HCT116 (cell line): ENCODE measurements around the gene ZNF324B.

Experiments used
- CTCF ChIP-seq, 3 experiments: fragments of 200-600 bp in 1 of 3; sonication (generic) in 1 of 3; IDR thresholded peaks in 2 of 3; conservative IDR thresholded peaks in 1 of 3; 2 replicates each; pipeline ENCODE4 v1.5.1; 2012 to 2017; ENCODE audit warnings: low read depth in 2 of 3, low read length in 2 of 3, antibody characterized with exemption in 1 of 3, borderline replicate concordance in 1 of 3, control low read depth in 1 of 3, mild to moderate bottlenecking in 1 of 3, mixed read lengths in 1 of 3, mixed run types in 1 of 3, moderate library complexity in 1 of 3; ENCODE audit not compliant: insufficient read depth in 1 of 3
- EZH2phosphoT487 ChIP-seq: fragments of 200-600 bp; IDR thresholded peaks from 2 replicates; pipeline ENCODE4 v1.6.1; 2018; ENCODE audit warnings: antibody characterized with exemption, borderline replicate concordance
- JUND ChIP-seq: IDR thresholded peaks from 2 replicates; pipeline ENCODE4 v1.6.1; 2012
- POLR2A ChIP-seq: IDR thresholded peaks from 2 replicates; pipeline ENCODE4 v1.7.0; 2011; ENCODE audit warnings: borderline replicate concordance; ENCODE audit not compliant: insufficient read depth, insufficient read length; ENCODE audit errors: extremely low read depth
- SP1 ChIP-seq: IDR thresholded peaks from 2 replicates; pipeline ENCODE4 v1.6.1; 2012; ENCODE audit warnings: low read depth

- no peak for TF ChIP-seq JUND
- no peak for TF ChIP-seq CTCF (IDR thresholded peaks at IDR 0.05 in 2 of 3, conservative IDR thresholded peaks at IDR 0.05 in 1 of 3; ENCODE audit: borderline replicate concordance in 1 of 3, insufficient read depth in 1 of 3, low read depth in 2 of 3, low read length in 2 of 3)
- TF ChIP-seq SP1: peak; percentile 81
- no peak for TF ChIP-seq EZH2phosphoT487
- TF ChIP-seq POLR2A: no peak
These were observed at the start of gene ZNF324B for GRCh38 chr19:58451358-58452101.
